Stimulated activated CD4-positive, alpha-beta T cell treated with anti-CD3 and anti-CD28 coated beads, Interleukin-1b, Interleukin-23, amount 100 ng/mL, for 4 hours (primary cell): ENCODE data around the gene PITPNM1.

ENCODE experiments used
- DNase-seq, 2 donors: peaks; one replicate each; pipeline ENCODE4 v3.0.0-alpha.2; 2020; ENCODE audit warnings: low read depth in 2 of 2

The PITPNM1 gene

GRCh38 chr11:67503119-67504004 is 1.8 kb downstream of the PITPNM1 start:
- no peak for DNase-seq

- DNase-seq = no peak
Measured at GRCh38 chr11:67502328-67502979, 2.7 kb downstream of the PITPNM1 start.

- no peak for DNase-seq
Measured at GRCh38 chr11:67501854-67502253, 3.3 kb downstream of the PITPNM1 start.

- no peak for DNase-seq
Measured at GRCh38 chr11:67500831-67501715, 4.1 kb downstream of the PITPNM1 start.

- no peak for DNase-seq
Measured at GRCh38 chr11:67500484-67500821, 4.7 kb downstream of the PITPNM1 start.

GRCh38 chr11:67499808-67500483 is 5.2 kb downstream of the PITPNM1 start:
- no peak for DNase-seq

GRCh38 chr11:67498544-67498972 is 6.6 kb downstream of the PITPNM1 start:
- DNase-seq = no peak

- no peak for DNase-seq
Measured at GRCh38 chr11:67497656-67498291, 7.4 kb downstream of the PITPNM1 start.

GRCh38 chr11:67496113-67496512 is 9.1 kb downstream of the PITPNM1 start:
- DNase-seq = no peak

GRCh38 chr11:67495234-67496005 is 9.7 kb downstream of the PITPNM1 start:
- DNase-seq = no peak

GRCh38 chr11:67494371-67495233 is 10.6 kb downstream of the PITPNM1 start:
- no peak for DNase-seq

- DNase-seq = no peak
Measured at GRCh38 chr11:67493548-67494370, 11.4 kb downstream of the PITPNM1 start.

GRCh38 chr11:67492801-67493547 is 12.2 kb downstream of the PITPNM1 start:
- no peak for DNase-seq

GRCh38 chr11:67492069-67492727 is 13.0 kb downstream of the PITPNM1 start:
- DNase-seq = no peak

GRCh38 chr11:67491276-67492068 is 13.7 kb downstream of the PITPNM1 start:
- DNase-seq = no peak

- DNase-seq = no peak
Measured at GRCh38 chr11:67490727-67491065, 14.5 kb downstream of the PITPNM1 start.
